GM18517 (cell line): ENCODE measurements around the gene JMJD1C.

Source experiments
- ATAC-seq: cut with Tn5 transposase; IDR thresholded peaks from one replicate; pipeline ENCODE4 v1.9.1; 2021; ENCODE audit warnings: mild to moderate bottlenecking, moderate library complexity; ENCODE audit not compliant: unreplicated experiment

Gene JMJD1C

GRCh38 chr10:63146503-63146902 is 319.3 kb downstream of the JMJD1C start:
- ATAC-seq: no peak

- ATAC-seq: no peak
Observed at GRCh38 chr10:63145782-63146181, 320.0 kb downstream of the JMJD1C start.

GRCh38 chr10:63143987-63144386 is 321.8 kb downstream of the JMJD1C start:
- ATAC-seq: no peak

GRCh38 chr10:63142136-63142535 is 323.6 kb downstream of the JMJD1C start:
- no peak for ATAC-seq

GRCh38 chr10:63140077-63140476 is 325.7 kb downstream of the JMJD1C start:
- ATAC-seq: no peak

GRCh38 chr10:63137306-63137705 is 328.5 kb downstream of the JMJD1C start:
- no peak for ATAC-seq

- ATAC-seq: no peak
Observed at GRCh38 chr10:63133821-63134557, 331.8 kb downstream of the JMJD1C start.

GRCh38 chr10:63133056-63133820 is 332.5 kb downstream of the JMJD1C start, which contains the start of gene NRBF2:
NRBF2 (plus strand) TSS chr10:63133328; CDS start chr10:63133471, 143 bp downstream.
- peak; percentile 96 for ATAC-seq

- no peak for ATAC-seq
Observed at GRCh38 chr10:63132651-63133055, 333.1 kb downstream of the JMJD1C start.

GRCh38 chr10:63129888-63130287 is 335.9 kb downstream of the JMJD1C start:
- ATAC-seq: no peak

GRCh38 chr10:63128443-63128842 is 337.3 kb downstream of the JMJD1C start:
- ATAC-seq: no peak

- ATAC-seq: no peak
Observed at GRCh38 chr10:63125459-63125858, 340.3 kb downstream of the JMJD1C start.

- no peak for ATAC-seq
Observed at GRCh38 chr10:63123727-63124362, 341.9 kb downstream of the JMJD1C start.

- ATAC-seq: no peak
Observed at GRCh38 chr10:63120554-63120953, 345.2 kb downstream of the JMJD1C start.

GRCh38 chr10:63119041-63119440 is 346.7 kb downstream of the JMJD1C start:
- no peak for ATAC-seq
